Stomach (tissue), 9 donors: ENCODE data around the gene TAF1C. TPM values are rescaled to one million over a fixed set of nuclear protein-coding genes. Genes with fewer than 3 reads are reported as not detected.

Experiments used
- DNase-seq, 2 donors: peaks; one replicate each; pipeline versions ENCODE4 v3.0.0 to v3.0.0-alpha.2; 2013 to 2019
- H3K27ac ChIP-seq, 5 donors: fragments of 200-600 bp in 4 of 5; sonication (generic) in 4 of 5; one replicate each; pipeline ENCODE4 v1.5.1; 2013 to 2019; ENCODE audit warnings: mild to moderate bottlenecking in 1 of 5, moderate library complexity in 1 of 5
- H3K27me3 ChIP-seq, 3 donors: fragments of 200-600 bp; sonication (generic); one replicate each; pipeline ENCODE4 v1.5.1; 2017 to 2019; ENCODE audit warnings: mixed run types in 1 of 3
- H3K36me3 ChIP-seq, 4 donors: fragments of 200-600 bp; sonication (generic); 1 replicate in 3 of 4; 2 replicates in 1 of 4; pipeline ENCODE4 v1.5.1; 2016 to 2019
- H3K4me1 ChIP-seq, 4 donors: fragments of 200-600 bp; sonication (generic); one replicate each; pipeline ENCODE4 v1.5.1; 2016 to 2019
- H3K4me3 ChIP-seq, 4 donors: fragments of 200-600 bp; sonication (generic) in 3 of 4; one replicate each; pipeline ENCODE4 v1.5.1; 2016 to 2019; ENCODE audit warnings: mild to moderate bottlenecking in 1 of 4
- H3K9me3 ChIP-seq, 4 donors: fragments of 200-600 bp; sonication (generic); one replicate each; pipeline ENCODE4 v1.5.1; 2016 to 2019
- CTCF ChIP-seq, 7 experiments: fragments of 450-650 bp in 4 of 7; fragments of 200-600 bp in 3 of 7; sonication (generic) in 3 of 7; IDR thresholded peaks; one replicate each; pipeline ENCODE4 v1.5.1; 2016 to 2019; ENCODE audit warnings: antibody characterized with exemption in 7 of 7, control low read depth in 2 of 7, mild to moderate bottlenecking in 1 of 7
- EP300 ChIP-seq: sonication (generic); formaldehyde crosslinking; IDR thresholded peaks from one replicate; pipeline ENCODE4 v1.6.1; 2017; ENCODE audit warnings: antibody characterized with exemption
- POLR2A ChIP-seq, 4 donors: fragments of 450-650 bp; IDR thresholded peaks; one replicate each; pipeline ENCODE4 v1.6.1; 2016; ENCODE audit warnings: antibody characterized with exemption in 4 of 4, control low read depth in 2 of 4, mild to moderate bottlenecking in 1 of 4, moderate library complexity in 1 of 4
- POLR2AphosphoS5 ChIP-seq, 3 donors: sonication (generic); formaldehyde crosslinking; IDR thresholded peaks; one replicate each; pipeline ENCODE4 v1.6.1; 2016; ENCODE audit warnings: antibody characterized with exemption in 3 of 3
- WGBS, 5 donors: extraction: QIAGEN DNeasy Blood & Tissue Kit in 3 of 5; methylation state at CpG; one replicate each; pipeline versions ENCODE4 v1.1.5 to v1.1.7; 2013 to 2018; 5-methylcytosine and 5-hydroxymethylcytosine counted together
- intact Hi-C: fragments of 100-400 bp; cut with DNase I; formaldehyde crosslinking; loops from one replicate; pipeline ENCODE4 v1.15.1; 2023; ENCODE audit warnings: low total_unique reads
- polyA plus RNA-seq, 3 donors: library from polyadenylated mRNA; stranded (reverse); fragments of 200-250 nt; gene quantifications; one replicate each; pipeline ENCODE4 v1.2.3, GENCODE V29; 2013
- total RNA-seq, 5 donors: library from RNA; depleted of rRNA; stranded (reverse); fragments of >200 nt; gene quantifications; one replicate each; pipeline versions ENCODE4 v1.1.0 to v1.2.3, GENCODE V29; 2014 to 2016
- donor health status: healthy with polysubstance abuse.
- donor health status: Bipolar disorder and iron deficiency.
- donor health status: healthy.

TAF1C gene
- total and polyA plus RNA-seq, 8 donors, result 15.3 to 377 (median 37.6) TPM

- peaks cover 0 to 30% (median 10%) of the 10 kb centered on the region in 3 donors for H3K27me3 ChIP-seq
- H3K27ac ChIP-seq, result no peak overlapping the region
- H3K4me3 ChIP-seq, result no peak overlapping the region
- H3K9me3 ChIP-seq, result no peaks in the 10 kb centered on the region
- intact Hi-C loops, result loop anchor here (10.0 kb wide), 1 partner anchor 222 kb away; no protein-coding TSS in a partner anchor
- H3K4me1 ChIP-seq, result no peaks in the 10 kb centered on the region
- TF ChIP-seq CTCF (IDR thresholded peaks at IDR 0.05) (no peak), POLR2A (IDR thresholded peaks at IDR 0.05) (no peak), POLR2AphosphoS5 (IDR thresholded peaks at IDR 0.05) (no peak), EP300 (no peak)
- peak in 1 of 2 donors; percentile 55 for DNase-seq
- 37 to 65% (median 47%) methylated on average over 14 to 16 of the region's 16 CpGs for WGBS, 5 donors
- no peaks in the 10 kb centered on the region for H3K36me3 ChIP-seq
Measured at GRCh38 chr16:84196727-84197394, 10.0 kb upstream of the TAF1C start.

GRCh38 chr16:84196101-84196500 is 9.2 kb upstream of the TAF1C start:
- intact Hi-C loops, result loop anchor here (10.0 kb wide), 1 partner anchor 221 kb away; no protein-coding TSS in a partner anchor
- H3K4me3 ChIP-seq, result no peak overlapping the region
- no peaks in the 10 kb centered on the region for H3K36me3 ChIP-seq
- no peaks in the 10 kb centered on the region for H3K9me3 ChIP-seq
- 83 to 91% (median 89%) methylated on average over 8 to 16 of the region's 16 CpGs for WGBS, 5 donors
- TF ChIP-seq POLR2AphosphoS5 (IDR thresholded peaks at IDR 0.05) (no peak), CTCF (IDR thresholded peaks at IDR 0.05) (no peak), EP300 (no peak), POLR2A (IDR thresholded peaks at IDR 0.05) (no peak)
- H3K27me3 ChIP-seq, result peaks cover 0 to 30% (median 10%) of the 10 kb centered on the region in 3 donors
- no peaks in the 10 kb centered on the region for H3K4me1 ChIP-seq
- no peak overlapping the region for H3K27ac ChIP-seq
- DNase-seq, result no peak

GRCh38 chr16:84195201-84196093 is 8.6 kb upstream of the TAF1C start:
- Histone ChIP-seq H3K9me3 (no peaks in the 10 kb centered on the region), H3K4me3 (no peak overlapping the region), H3K4me1 (no peaks in the 10 kb centered on the region), H3K36me3 (no peaks in the 10 kb centered on the region), H3K27ac (no peak overlapping the region), H3K27me3 (peaks cover 0 to 30% (median 10%) of the 10 kb centered on the region in 3 donors)
- 78 to 87% (median 81%) methylated on average over 20 to 38 of the region's 38 CpGs; no CpG with 5 or more reads in 1 of the 5 donors for WGBS, 5 donors
- intact Hi-C loops, result loop anchor here (10.0 kb wide), 1 partner anchor 221 kb away; no protein-coding TSS in a partner anchor
- no peak for DNase-seq
- TF ChIP-seq EP300, result no peak
- TF ChIP-seq POLR2A (IDR thresholded peaks at IDR 0.05), result no peak
- no peak for TF ChIP-seq POLR2AphosphoS5 (IDR thresholded peaks at IDR 0.05)
- no peak for TF ChIP-seq CTCF (IDR thresholded peaks at IDR 0.05)

- no peaks in the 10 kb centered on the region for H3K36me3 ChIP-seq
- WGBS, 5 donors, result 54 to 72% (median 69%) methylated on average over 24 to 34 of the region's 34 CpGs
- intact Hi-C loops, result loop anchor here (10.0 kb wide), 1 partner anchor 220 kb away; no protein-coding TSS in a partner anchor
- no peaks in the 10 kb centered on the region for H3K4me1 ChIP-seq
- H3K27me3 ChIP-seq, result peaks cover 0 to 30% (median 10%) of the 10 kb centered on the region in 3 donors
- H3K27ac ChIP-seq, result no peak overlapping the region
- no peak overlapping the region for H3K4me3 ChIP-seq
- no peak for DNase-seq
- H3K9me3 ChIP-seq, result no peaks in the 10 kb centered on the region
- TF ChIP-seq EP300 (no peak), CTCF (IDR thresholded peaks at IDR 0.05) (no peak), POLR2A (IDR thresholded peaks at IDR 0.05) (no peak), POLR2AphosphoS5 (IDR thresholded peaks at IDR 0.05) (no peak)
Measured at GRCh38 chr16:84194470-84195200, 7.8 kb upstream of the TAF1C start.
